ENCODE results near the gene BCL2L1. TPM values are rescaled to one million over a fixed set of nuclear protein-coding genes. Genes with fewer than 3 reads are reported as not detected.
A peak's percentile ranks its signal among the peaks of the same experiment; 100 is the strongest.
"Not testable (repeated sequence)": the region's sequence is repeated elsewhere in the genome, so short reads cannot be mapped to it uniquely, and the experiment has no call there.

The BCL2L1 gene
- 29.8 TPM for polyA plus RNA-seq (ENCODE audit: insufficient read length)

DNA sequence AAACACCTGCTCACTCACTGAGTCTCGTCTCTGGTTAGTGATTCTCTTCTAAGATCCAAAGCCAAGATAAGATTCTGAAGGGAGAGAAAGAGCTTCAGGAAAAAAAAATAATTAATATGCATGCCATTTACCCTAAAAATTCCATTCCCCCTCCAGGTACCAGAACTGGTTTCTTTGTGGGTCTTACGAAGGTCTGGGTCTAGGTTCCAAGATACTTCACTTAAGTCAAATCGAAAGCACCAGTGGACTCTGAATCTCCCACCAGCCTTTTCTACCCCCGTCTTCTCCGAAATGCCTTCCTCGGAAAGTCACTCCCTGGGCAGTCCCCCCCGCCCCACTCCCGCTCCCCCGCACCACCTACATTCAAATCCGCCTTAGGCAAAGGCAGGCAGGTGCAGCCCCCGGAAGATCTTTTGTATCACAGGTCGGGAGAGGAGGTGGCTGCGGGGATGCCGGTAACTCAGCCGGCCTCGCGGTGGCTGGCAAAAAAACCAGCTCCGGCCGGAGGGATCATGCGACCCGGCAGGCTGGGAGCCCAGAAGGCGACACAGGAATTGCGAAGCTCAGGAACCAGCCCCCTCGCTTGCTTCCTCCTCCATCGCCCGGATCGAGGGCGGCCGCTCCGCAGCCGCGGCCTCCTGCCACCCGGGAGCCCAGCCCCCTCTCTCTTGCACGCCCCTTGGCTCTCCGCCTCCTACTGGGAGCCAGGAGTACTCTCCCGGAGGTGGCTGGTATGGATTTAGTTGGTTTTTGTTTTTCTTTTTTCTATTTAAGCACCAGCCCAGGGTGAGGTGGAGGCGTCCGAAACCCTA lies at the start of gene BCL2L1:
Gene BCL2L1, minus strand, starts transcription at position 612 of the 812 bp plus-strand sequence. CDS start 650 bp downstream, outside the sequence.
- peak; percentile 49 for DNase-seq (ENCODE audit: low read depth)

- DNase-seq (ENCODE audit: low read depth) = no peak
Measured at GRCh38 chr20:31770243-31770642, 47.6 kb upstream of the BCL2L1 start.

GRCh38 chr20:31769681-31770080 lies 47.0 kb upstream of the BCL2L1 start:
- no peak for DNase-seq (ENCODE audit: low read depth)

- DNase-seq (ENCODE audit: low read depth) = no peak
Measured at GRCh38 chr20:31767805-31768204, 45.1 kb upstream of the BCL2L1 start.

- DNase-seq (ENCODE audit: low read depth) = no peak
Measured at GRCh38 chr20:31764641-31765305, 42.1 kb upstream of the BCL2L1 start.

GRCh38 chr20:31760519-31761240 lies 38.0 kb upstream of the BCL2L1 start:
- DNase-seq (ENCODE audit: low read depth) = no peak

- DNase-seq (ENCODE audit: low read depth) = no peak
Measured at GRCh38 chr20:31759836-31760518, 37.3 kb upstream of the BCL2L1 start.

GRCh38 chr20:31758991-31759390 lies 36.3 kb upstream of the BCL2L1 start:
- no peak for DNase-seq (ENCODE audit: low read depth)

- DNase-seq (ENCODE audit: low read depth) = no peak
Measured at GRCh38 chr20:31758521-31758920, 35.9 kb upstream of the BCL2L1 start.

DNA sequence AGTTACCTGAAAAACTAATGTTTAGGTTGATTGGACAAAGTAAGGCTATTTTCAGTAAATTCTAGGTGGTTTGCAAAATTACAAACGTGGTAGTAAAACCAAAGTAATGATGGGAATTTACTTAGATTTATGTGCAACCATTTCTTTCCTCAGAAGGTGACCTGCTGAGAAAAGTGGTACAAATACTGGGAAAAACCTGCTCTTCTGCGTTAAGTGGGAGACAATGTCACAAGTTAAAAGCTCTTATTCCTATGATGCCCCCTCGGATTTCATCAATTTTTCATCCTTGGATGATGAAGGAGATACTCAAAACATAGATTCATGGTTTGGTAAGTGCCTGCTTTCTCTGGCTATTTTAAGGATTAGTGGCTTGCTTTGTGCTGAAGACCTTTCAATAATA lies 34.6 kb upstream of the BCL2L1 start:
- DNase-seq (ENCODE audit: low read depth) = no peak

GRCh38 chr20:31751126-31751525 lies 28.5 kb upstream of the BCL2L1 start:
- peak; percentile 76 for DNase-seq (ENCODE audit: low read depth)

- no peak for DNase-seq (ENCODE audit: low read depth)
Measured at GRCh38 chr20:31749223-31749622, 26.6 kb upstream of the BCL2L1 start.

DNA sequence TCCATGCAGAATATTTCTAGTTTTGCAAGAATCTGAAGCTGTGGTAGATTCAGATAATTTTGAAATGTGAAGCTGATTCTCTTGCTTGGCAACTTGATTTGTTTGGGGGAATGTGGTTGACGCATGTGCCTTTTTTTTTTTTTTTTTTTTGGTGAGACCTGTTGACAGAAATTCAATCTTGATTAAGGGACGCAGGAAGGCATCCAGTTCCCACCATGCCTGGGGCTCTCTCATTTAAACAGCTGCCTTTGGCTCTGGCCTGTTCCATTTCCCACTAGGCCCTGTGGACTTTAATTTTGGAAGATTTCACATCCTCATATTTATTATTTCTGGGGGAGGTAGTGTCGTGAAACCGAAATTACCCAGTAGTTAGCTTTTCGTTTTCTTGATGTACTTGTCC lies 25.0 kb upstream of the BCL2L1 start:
- peak; percentile 74 for DNase-seq (ENCODE audit: low read depth)

- DNase-seq (ENCODE audit: low read depth) = not testable (repeated sequence)
Measured at GRCh38 chr20:31747028-31747427, 24.4 kb upstream of the BCL2L1 start.

GRCh38 chr20:31746068-31746878 lies 23.6 kb upstream of the BCL2L1 start:
- no peak for DNase-seq (ENCODE audit: low read depth)

DNA sequence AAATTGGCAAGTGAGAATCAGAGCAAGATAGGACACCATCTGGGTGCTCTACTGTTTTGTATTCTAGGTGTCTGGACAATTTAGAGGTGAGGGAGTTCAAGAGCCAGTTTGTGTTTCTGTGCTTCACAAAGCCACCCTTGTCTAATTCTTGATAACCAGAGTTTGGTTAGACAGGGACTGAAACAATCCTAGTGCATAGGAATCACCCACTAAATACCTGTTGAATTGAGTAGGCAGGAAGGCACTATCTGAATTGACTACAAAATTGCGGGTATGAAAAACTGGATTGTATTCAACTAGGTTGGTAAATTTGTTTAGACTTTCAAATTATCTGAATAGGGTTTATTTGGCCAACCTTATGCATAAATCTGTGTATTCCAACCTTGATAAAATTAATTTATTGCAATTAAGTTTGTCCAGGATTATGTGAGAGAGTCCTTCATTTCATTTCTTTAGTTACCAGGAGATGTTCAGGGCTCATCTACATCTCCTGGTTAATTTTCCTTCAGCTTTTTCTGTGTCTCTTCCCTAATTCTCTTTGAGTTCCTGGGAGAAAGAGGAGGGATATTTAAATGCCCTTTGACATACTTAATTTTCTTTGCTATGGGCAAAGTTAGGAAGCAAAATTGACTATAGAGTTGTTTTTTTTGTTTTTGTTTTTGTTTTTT lies 18.1 kb upstream of the BCL2L1 start:
- DNase-seq (ENCODE audit: low read depth) = no peak

GRCh38 chr20:31740208-31740607 lies 17.5 kb upstream of the BCL2L1 start:
- no peak for DNase-seq (ENCODE audit: low read depth)

GRCh38 chr20:31739550-31739977 lies 16.9 kb upstream of the BCL2L1 start:
- no peak for DNase-seq (ENCODE audit: low read depth)

DNA sequence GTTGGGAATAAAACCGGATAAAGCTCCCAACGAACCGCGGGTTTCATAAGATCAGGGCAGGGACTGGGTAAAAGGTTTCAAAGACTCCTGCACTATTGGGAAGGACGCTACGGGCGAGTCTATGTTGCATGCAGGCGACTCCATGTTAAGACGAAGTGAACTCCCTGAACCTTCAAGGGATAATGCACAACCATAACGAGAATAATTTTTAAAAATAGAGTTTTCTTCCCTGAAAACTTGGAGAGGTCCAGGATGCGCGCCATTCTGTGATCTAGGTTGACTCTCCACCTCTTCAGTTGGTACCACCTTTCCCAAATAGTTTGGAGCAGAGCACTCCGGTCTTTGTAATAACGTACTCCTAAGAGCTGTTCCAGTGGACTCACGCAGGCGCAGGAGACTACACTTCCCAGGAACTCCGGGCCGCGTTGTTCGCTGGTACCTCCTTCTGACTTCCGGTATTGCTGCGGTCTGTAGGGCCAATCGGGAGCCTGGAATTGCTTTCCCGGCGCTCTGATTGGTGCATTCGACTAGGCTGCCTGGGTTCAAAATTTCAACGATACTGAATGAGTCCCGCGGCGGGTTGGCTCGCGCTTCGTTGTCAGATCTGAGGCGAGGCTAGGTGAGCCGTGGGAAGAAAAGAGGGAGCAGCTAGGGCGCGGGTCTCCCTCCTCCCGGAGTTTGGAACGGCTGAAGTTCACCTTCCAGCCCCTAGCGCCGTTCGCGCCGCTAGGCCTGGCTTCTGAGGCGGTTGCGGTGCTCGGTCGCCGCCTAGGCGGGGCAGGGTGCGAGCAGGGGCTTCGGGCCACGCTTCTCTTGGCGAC lies 16.3 kb upstream of the BCL2L1 start, which contains the start of gene TPX2:
Gene TPX2, plus strand, starts transcription at position 562 of the 821 bp plus-strand sequence. CDS start 18,187 bp downstream, outside the sequence.
- DNase-seq (ENCODE audit: low read depth) = peak; percentile 95

All from forelimb muscle (tissue), 1 donor.